Fibroblast of upper back skin (primary cell): Measurements from ENCODE around the gene NDUFS5.
A peak's percentile ranks its signal among the peaks of the same experiment; 100 is the strongest.
"Not testable (repeated sequence)": the region's sequence is repeated elsewhere in the genome, so short reads cannot be mapped to it uniquely, and the experiment has no call there.

Experiments
- DNase-seq: peaks from one replicate; pipeline ENCODE4 v3.0.0-alpha.2; 2013

NDUFS5 gene

GRCh38 chr1:39026051-39026865 is at the start of gene NDUFS5:
NDUFS5 (plus strand) TSS chr1:39026350; CDS start chr1:39028725, 2,375 bp downstream.
- peak; percentile 91 for DNase-seq

GRCh38 chr1:38977399-38978244 is 48.5 kb upstream of the NDUFS5 start:
- not testable (repeated sequence) for DNase-seq

- DNase-seq, result not testable (repeated sequence)
Measured at GRCh38 chr1:38978245-38978542, 48.0 kb upstream of the NDUFS5 start.

GRCh38 chr1:38979380-38979779 is 46.8 kb upstream of the NDUFS5 start:
- DNase-seq, result not testable (repeated sequence)

DNA sequence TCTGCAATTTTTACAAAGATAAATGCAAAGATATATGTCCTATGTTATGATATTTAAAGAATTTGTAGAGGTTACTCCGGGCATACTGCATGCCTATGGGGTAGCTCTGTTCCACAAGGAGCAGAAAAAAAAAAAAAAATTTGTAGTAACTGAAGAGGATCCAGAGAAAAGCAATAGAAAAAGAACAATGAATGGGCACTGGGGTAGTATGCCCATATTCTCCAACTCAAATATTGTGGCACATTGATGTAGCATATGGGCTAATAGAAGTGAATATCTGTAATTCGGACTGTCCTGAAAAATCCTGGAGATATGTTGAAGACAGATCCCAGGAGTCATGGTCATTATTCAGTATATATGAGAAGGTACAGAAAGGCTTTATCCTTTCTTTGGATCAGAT is 36.2 kb upstream of the NDUFS5 start:
- DNase-seq, result no peak

DNA sequence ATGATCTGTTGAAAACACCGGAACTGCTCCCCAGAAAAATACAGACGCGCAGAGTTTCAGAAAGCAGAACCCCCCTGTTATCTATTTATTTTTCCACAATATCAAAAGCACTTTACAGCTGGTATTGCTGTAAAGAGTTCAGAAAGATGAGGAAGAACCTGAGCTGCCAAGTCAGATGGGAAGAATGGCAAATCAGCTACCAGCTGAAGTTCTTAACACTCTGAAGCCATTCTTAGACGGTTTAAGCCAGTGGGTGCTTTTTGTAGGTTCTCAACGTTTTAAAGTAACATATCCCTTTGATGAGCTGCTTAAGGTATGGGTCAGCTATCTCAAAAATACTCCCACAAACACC is 35.8 kb upstream of the NDUFS5 start:
- DNase-seq, result peak; percentile 21

- DNase-seq, result peak; percentile 96
Measured at GRCh38 chr1:38990738-38991637, 35.2 kb upstream of the NDUFS5 start, which contains the start of gene AKIRIN1. AKIRIN1 (plus strand) TSS chr1:38991276; CDS start chr1:38991381, 105 bp downstream.

DNA sequence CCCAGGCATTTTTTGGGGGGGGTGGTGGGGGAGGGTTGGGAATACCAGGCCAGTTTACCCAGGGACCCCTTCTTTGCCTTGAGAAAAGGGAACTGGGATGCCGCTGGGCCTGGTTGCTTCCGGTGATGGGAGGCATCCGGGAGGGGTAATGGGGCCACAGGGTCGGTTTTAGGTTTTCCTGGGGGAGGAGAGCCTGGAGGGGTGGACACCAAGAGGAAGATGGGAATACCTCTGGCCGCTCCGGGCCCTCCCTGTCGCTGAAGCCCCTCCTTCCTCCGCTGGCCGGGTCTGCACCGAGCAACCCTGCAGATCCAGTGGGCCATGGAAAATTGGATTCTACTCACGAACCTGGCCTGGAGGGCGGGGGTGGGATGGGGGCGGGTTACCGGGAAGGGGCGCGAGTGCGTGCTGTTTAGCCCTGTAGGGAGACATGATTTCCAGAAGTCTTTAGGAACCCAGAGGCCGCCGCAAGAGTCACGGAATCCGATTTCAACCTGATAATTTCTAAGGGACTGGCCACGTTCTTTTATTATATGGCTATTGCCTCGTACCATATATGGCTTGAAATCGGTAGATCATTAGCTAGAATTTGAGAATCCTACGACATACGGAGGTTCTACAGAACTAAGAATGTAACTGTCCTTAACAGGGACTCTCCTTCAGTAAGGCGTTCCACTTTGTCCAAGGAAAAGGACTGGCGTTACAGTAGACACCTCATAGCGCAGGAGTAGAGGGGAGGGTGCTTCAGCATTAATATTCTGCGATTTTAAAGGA is 34.3 kb upstream of the NDUFS5 start:
- DNase-seq, result peak; percentile 18

- DNase-seq, result no peak
Measured at GRCh38 chr1:38992412-38993111, 33.6 kb upstream of the NDUFS5 start.

- no peak for DNase-seq
Measured at GRCh38 chr1:38994196-38994595, 32.0 kb upstream of the NDUFS5 start.

GRCh38 chr1:38997034-38997900 is 28.9 kb upstream of the NDUFS5 start:
- no peak for DNase-seq

- DNase-seq, result no peak
Measured at GRCh38 chr1:38997901-38998190, 28.3 kb upstream of the NDUFS5 start.

DNA sequence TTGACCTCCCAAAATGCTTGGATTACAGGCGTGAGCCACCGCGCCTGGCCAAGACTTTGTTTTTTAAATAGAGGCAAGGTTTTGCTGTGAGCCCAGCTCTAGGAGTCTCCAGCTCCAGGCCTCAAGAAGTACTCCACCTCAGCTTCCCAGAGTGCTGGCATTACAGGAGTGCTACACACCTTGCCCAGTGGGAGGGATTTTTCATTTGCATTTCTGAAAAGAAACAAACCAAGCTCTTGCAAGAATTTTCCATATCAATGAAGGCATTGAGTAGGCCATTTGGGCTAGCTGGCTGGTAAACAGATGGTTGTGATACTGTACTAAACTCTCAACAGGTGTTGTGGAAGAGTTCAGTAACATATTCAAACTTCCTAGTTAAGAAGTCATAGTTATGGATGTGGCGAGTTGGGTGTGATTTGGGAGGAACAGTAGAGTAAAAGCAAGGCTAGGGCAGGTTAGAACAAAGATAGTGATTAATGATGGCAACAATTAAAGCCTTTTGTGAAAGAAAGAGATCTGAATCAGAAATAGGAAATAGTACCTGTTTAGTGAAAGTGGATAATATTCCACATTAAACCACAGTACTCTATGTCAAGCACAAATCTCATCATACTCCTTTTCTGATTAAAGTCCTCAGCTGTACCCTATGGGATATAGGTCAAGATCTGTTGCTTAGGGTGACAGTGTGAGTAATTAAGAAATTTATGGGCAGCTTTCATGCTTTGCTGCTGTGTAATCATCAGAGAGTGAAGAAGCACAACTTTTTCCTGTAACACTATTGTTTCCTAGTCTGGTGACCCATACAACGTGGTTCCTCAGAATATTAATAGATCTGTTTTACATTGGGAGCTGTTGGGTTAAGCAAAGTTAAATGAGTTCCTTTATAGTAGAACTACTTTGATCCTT is 24.4 kb upstream of the NDUFS5 start:
- DNase-seq, result no peak

DNA sequence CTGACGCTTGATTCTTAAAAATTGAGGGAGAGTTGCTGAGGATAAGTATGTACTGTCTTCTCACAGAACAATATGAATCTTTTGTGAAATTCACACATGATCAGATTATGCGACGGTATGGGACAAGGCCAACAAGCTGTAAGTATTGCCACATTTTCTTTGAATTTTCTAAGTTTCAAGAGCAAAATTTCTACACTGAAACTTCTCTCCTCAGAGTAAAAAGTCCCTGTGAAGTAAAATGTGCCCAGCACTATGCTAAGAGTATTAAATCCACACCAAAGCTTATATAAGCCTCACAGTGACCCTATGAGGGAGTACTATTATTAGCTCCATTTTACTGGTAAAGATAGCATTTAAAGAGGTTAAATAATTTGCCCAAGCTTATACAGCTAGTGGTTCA is 22.9 kb upstream of the NDUFS5 start:
- DNase-seq, result no peak

GRCh38 chr1:39003794-39004193 is 22.4 kb upstream of the NDUFS5 start:
- DNase-seq, result no peak

DNA sequence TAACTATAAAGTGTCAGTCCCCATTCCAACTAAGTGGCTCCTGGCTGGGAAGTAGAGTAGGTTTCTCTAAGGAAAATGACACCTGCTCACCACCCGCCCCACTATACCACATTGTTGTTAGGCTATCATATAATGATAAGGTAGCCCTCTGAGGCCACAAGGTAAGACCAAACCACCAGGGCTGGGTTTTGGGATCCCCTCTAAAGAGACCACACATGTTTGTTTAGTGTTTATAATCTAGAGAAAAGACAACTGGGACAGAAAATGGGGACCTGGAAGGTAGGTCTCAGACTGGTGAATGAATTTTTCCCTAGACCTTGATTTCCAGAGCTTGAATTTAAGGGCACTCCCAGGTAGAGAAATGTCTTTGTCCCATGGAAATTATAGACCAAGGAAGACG is 19.9 kb upstream of the NDUFS5 start:
- no peak for DNase-seq

DNA sequence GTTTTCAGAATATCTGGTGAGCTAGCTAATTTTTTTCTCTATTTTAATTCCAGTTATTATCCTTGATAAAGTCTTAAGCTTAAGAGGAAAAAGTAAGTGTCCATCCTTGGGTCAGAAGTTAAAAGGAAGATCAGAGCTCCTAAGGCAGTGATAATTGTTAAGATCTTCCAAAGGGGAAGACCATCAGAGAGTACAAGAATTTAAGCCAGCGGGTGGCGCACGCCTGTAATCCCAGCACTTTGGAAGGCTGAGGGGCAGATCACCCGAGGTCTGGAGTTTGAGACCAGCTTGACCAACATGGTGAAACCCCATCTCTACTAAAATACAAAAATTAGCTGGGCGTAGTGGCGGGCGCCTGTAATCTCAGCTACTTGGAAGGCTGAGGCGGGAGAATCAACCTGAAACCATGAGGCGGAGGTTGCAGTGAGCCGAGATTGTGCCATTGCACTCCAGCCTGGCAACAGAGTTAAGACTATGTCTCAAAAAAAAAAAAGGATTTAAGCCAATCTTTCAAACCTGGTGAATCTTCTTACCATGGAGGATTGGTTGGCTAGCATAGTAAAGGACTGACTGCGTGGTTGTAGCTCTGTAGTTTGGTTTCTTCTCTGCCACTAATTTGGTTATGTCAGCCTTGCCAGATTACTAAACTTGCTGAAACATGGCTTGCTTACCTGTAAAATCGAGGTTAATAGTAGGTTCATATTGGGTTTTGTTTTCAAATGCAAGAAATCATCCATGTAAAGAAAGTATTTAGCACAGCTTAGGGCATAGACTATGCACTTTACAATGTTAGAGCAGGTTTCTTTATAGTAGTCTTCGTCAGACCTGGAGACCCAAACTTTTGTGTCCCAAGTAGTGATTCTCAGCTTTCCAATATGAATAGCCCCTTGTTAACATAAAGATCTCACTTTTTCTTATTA is 19.2 kb upstream of the NDUFS5 start:
- DNase-seq, result no peak

DNA sequence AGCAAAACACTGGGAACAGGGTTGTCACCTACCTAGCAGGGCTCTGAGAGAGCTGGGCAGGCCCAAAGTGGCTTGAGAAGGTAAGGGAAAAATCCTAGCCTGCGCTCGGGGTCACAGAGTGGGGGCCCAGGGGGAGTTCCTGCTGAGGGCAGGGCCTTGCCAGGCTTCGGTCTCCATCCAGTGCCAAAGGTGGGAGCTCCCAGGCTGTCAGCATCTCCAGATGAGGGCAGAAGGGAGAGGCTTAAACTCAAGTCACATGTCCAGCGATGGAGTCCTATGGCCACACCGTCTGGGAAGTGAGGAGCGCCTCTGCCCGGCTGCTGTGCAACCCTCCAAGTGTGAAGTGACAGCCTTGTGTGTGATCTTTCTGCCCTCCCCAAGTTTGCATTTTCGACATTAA is 11.2 kb upstream of the NDUFS5 start:
- DNase-seq, result not testable (repeated sequence)
